Stomach (tissue), 9 donors: ENCODE results near the gene COPB1. TPM values are rescaled to one million over a fixed set of nuclear protein-coding genes. Genes with fewer than 3 reads are reported as not detected.

Source experiments
- DNase-seq, 2 donors: peaks; one replicate each; pipeline versions ENCODE4 v3.0.0 to v3.0.0-alpha.2; 2013 to 2019
- H3K27ac ChIP-seq, 5 donors: fragments of 200-600 bp in 4 of 5; sonication (generic) in 4 of 5; one replicate each; pipeline ENCODE4 v1.5.1; 2013 to 2019; ENCODE audit warnings: mild to moderate bottlenecking in 1 of 5, moderate library complexity in 1 of 5
- H3K27me3 ChIP-seq, 3 donors: fragments of 200-600 bp; sonication (generic); one replicate each; pipeline ENCODE4 v1.5.1; 2017 to 2019; ENCODE audit warnings: mixed run types in 1 of 3
- H3K36me3 ChIP-seq, 4 donors: fragments of 200-600 bp; sonication (generic); 1 replicate in 3 of 4; 2 replicates in 1 of 4; pipeline ENCODE4 v1.5.1; 2016 to 2019
- H3K4me1 ChIP-seq, 4 donors: fragments of 200-600 bp; sonication (generic); one replicate each; pipeline ENCODE4 v1.5.1; 2016 to 2019
- H3K4me3 ChIP-seq, 4 donors: fragments of 200-600 bp; sonication (generic) in 3 of 4; one replicate each; pipeline ENCODE4 v1.5.1; 2016 to 2019; ENCODE audit warnings: mild to moderate bottlenecking in 1 of 4
- H3K9me3 ChIP-seq, 4 donors: fragments of 200-600 bp; sonication (generic); one replicate each; pipeline ENCODE4 v1.5.1; 2016 to 2019
- EP300 ChIP-seq: sonication (generic); formaldehyde crosslinking; IDR thresholded peaks from one replicate; pipeline ENCODE4 v1.6.1; 2017; ENCODE audit warnings: antibody characterized with exemption
- POLR2A ChIP-seq, 4 donors: fragments of 450-650 bp; IDR thresholded peaks; one replicate each; pipeline ENCODE4 v1.6.1; 2016; ENCODE audit warnings: antibody characterized with exemption in 4 of 4, control low read depth in 2 of 4, mild to moderate bottlenecking in 1 of 4, moderate library complexity in 1 of 4
- POLR2AphosphoS5 ChIP-seq, 3 donors: sonication (generic); formaldehyde crosslinking; IDR thresholded peaks; one replicate each; pipeline ENCODE4 v1.6.1; 2016; ENCODE audit warnings: antibody characterized with exemption in 3 of 3
- WGBS, 5 donors: extraction: QIAGEN DNeasy Blood & Tissue Kit in 3 of 5; methylation state at CpG; one replicate each; pipeline versions ENCODE4 v1.1.5 to v1.1.7; 2013 to 2018; 5-methylcytosine and 5-hydroxymethylcytosine counted together
- intact Hi-C: fragments of 100-400 bp; cut with DNase I; formaldehyde crosslinking; loops from one replicate; pipeline ENCODE4 v1.15.1; 2023; ENCODE audit warnings: low total_unique reads
- polyA plus RNA-seq, 3 donors: library from polyadenylated mRNA; stranded (reverse); fragments of 200-250 nt; gene quantifications; one replicate each; pipeline ENCODE4 v1.2.3, GENCODE V29; 2013
- total RNA-seq, 5 donors: library from RNA; depleted of rRNA; stranded (reverse); fragments of >200 nt; gene quantifications; one replicate each; pipeline versions ENCODE4 v1.1.0 to v1.2.3, GENCODE V29; 2014 to 2016
- TF ChIP-seq, protein P1 (sequence below), 7 experiments: fragments of 450-650 bp in 4 of 7; fragments of 200-600 bp in 3 of 7; sonication (generic) in 3 of 7; IDR thresholded peaks; one replicate each; pipeline ENCODE4 v1.5.1; 2016 to 2019; ENCODE audit warnings: antibody characterized with exemption in 7 of 7, control low read depth in 2 of 7, mild to moderate bottlenecking in 1 of 7
- donor health status: healthy with polysubstance abuse.
- donor health status: Bipolar disorder and iron deficiency.
- donor health status: healthy.

Gene COPB1
- total and polyA plus RNA-seq, 8 donors = 36.8 to 196 (median 47.9) TPM

DNA sequence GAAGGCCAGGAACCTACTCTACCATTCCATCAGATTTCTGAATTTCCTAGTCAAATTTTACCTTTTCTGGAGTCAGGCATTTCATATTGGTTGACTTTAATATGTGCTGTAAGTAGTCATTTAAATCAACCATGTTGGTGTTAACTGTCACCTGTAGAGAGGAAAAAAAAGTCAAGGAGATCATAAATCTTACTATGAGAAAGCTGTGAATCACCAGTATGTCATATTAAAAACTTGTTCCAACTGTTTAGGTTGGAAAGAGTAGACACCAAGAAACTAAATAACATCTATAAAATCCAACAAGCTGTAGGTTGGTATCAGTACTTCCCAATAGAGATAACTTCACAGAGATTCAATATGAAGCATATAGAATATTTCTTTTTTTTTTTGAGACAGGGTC is 39.5 kb downstream of the COPB1 start:
- intact Hi-C loops = no loop called here
- no peak overlapping the region for H3K27ac ChIP-seq
- peaks cover 80 to 97% (median 94%) of the 10 kb centered on the region in 4 donors for H3K36me3 ChIP-seq
- H3K27me3 ChIP-seq = no peaks in the 10 kb centered on the region
- H3K9me3 ChIP-seq = no peaks in the 10 kb centered on the region
- TF ChIP-seq POLR2AphosphoS5 (IDR thresholded peaks at IDR 0.05) (no peak), POLR2A (IDR thresholded peaks at IDR 0.05) (no peak), EP300 (no peak)
- TF ChIP-seq, protein P1, sequence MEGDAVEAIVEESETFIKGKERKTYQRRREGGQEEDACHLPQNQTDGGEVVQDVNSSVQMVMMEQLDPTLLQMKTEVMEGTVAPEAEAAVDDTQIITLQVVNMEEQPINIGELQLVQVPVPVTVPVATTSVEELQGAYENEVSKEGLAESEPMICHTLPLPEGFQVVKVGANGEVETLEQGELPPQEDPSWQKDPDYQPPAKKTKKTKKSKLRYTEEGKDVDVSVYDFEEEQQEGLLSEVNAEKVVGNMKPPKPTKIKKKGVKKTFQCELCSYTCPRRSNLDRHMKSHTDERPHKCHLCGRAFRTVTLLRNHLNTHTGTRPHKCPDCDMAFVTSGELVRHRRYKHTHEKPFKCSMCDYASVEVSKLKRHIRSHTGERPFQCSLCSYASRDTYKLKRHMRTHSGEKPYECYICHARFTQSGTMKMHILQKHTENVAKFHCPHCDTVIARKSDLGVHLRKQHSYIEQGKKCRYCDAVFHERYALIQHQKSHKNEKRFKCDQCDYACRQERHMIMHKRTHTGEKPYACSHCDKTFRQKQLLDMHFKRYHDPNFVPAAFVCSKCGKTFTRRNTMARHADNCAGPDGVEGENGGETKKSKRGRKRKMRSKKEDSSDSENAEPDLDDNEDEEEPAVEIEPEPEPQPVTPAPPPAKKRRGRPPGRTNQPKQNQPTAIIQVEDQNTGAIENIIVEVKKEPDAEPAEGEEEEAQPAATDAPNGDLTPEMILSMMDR (IDR thresholded peaks at IDR 0.05) = no peak
- H3K4me1 ChIP-seq = peaks cover 0 to 6% (median 2%) of the 10 kb centered on the region in 4 donors
- no peak for DNase-seq
- no peak overlapping the region for H3K4me3 ChIP-seq

DNA sequence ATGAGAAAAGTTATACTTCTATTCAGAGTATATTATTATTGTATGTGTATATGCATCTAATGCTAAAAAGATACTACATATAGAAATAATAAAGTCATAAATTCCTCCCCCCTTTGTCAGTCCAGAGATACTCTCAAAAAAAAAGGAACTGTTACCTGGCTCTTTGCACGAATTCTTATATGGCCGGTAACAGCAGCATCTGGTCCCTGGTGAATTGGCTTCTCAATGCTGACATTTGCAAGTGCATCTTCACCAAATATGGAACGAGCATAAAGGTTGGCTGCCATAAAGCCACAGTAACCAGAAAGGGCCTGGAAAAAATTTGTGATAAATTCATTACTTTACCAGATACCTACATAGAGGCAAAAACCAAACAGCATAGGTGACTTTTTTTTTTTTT is 41.2 kb downstream of the COPB1 start:
- DNase-seq = no peak
- Histone ChIP-seq H3K9me3 (no peaks in the 10 kb centered on the region), H3K4me1 (peaks cover 0 to 8% (median 3%) of the 10 kb centered on the region in 4 donors), H3K27ac (no peak overlapping the region), H3K36me3 (peaks cover 62 to 79% (median 77%) of the 10 kb centered on the region in 4 donors), H3K4me3 (no peak overlapping the region), H3K27me3 (no peaks in the 10 kb centered on the region)
- TF ChIP-seq POLR2AphosphoS5 (IDR thresholded peaks at IDR 0.05) (no peak), EP300 (no peak)
- intact Hi-C loops = no loop called here
- WGBS, 5 donors = 88 to 97% (median 90%) methylated on average over 3 of the region's 3 CpGs

DNA sequence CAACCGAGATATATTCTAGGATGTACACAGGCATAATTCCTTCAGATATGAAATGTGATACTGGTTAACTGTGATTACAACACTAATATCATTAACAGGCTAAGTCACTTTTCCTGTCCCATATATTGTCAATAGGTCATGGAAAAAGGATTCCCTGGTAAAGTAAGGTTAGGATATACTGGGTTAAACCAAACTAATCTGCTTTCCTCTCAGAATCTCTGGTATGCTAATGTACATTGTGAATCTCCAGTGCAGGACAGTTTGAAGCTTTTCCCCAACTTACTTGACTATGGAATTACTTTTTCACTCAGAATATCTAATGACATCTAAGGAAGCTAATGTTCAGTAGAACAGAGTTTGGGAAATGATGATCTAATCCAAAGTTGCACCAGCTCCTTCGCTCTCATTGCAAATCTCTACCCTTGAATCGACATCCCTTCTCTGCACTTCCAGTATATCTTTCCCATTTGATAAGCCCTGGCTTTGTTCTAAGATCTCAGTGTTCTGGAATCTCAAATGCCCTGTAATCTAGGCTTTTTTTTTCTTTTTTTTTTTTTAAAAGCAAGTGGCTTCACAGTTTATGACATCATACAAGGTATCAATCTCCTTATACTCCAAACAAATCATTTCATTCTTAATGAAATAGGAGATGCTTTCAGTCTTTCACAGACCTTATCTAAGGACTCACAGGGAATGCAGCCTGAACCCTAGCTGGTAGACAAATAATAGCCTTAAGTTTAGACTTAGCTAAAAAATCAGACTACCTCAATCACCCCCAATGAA is 43.8 kb downstream of the COPB1 start:
- peak overlapping the region in 2 of 5 donors; percentile 14 to 54 for H3K27ac ChIP-seq
- no peaks in the 10 kb centered on the region for H3K27me3 ChIP-seq
- 48 to 86% (median 60%) methylated on average over 3 of the region's 3 CpGs for WGBS, 5 donors
- DNase-seq = no peak
- peaks cover 0 to 8% (median 3%) of the 10 kb centered on the region in 4 donors for H3K4me1 ChIP-seq
- peaks cover 40 to 74% (median 67%) of the 10 kb centered on the region in 4 donors for H3K36me3 ChIP-seq
- no peak overlapping the region for H3K4me3 ChIP-seq
- H3K9me3 ChIP-seq = no peaks in the 10 kb centered on the region
- TF ChIP-seq, protein P1 (IDR thresholded peaks at IDR 0.05) = no peak
- no peak for TF ChIP-seq EP300
- no peak for TF ChIP-seq POLR2A (IDR thresholded peaks at IDR 0.05)
- TF ChIP-seq POLR2AphosphoS5 (IDR thresholded peaks at IDR 0.05) = no peak
- intact Hi-C loops = no loop called here

DNA sequence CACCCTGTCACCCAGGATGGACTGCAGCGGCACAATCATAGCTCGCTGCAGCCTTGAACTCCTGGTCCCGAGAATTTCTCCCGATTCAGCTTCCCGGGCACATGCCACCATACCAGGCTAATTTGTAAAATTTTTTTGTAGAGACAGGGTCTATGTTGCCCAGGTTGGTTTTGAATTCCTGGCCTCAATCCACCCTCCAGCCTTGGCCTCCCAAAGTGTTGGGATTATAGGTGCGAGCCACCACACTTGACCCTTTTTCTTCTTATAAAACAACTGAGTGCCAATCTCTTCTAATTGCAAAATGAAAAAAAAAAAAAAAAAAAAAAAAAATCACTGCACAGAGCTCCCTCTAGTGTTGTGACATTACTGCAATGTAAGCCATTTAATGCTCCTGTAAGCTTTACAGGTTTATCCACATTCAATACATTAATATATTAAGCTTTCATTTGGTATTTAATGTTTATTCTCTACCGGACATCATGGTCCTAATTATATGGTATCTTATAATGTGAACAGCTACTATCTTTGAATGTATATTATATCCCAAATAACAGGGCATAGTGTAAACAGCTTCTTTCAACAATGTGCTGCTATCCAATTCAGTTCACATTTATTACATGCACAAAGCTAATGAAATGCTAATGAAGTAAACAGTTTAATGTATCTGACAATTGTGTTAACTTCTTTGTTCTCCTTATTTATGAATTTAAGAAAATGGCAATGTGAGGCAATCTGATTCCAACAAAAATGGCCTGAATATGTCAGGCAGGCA is 44.6 kb downstream of the COPB1 start:
- H3K27me3 ChIP-seq = no peaks in the 10 kb centered on the region
- TF ChIP-seq EP300 = no peak
- TF ChIP-seq, protein P1 (IDR thresholded peaks at IDR 0.05) = peak in 4 of 7 experiments; percentile 19 to 51 (median 37)
- peaks cover 32 to 68% (median 59%) of the 10 kb centered on the region in 4 donors for H3K36me3 ChIP-seq
- intact Hi-C loops = no loop called here
- H3K4me1 ChIP-seq = peaks cover 0 to 8% (median 3%) of the 10 kb centered on the region in 4 donors
- H3K27ac ChIP-seq = peak overlapping the region in 2 of 5 donors; percentile 14 to 54
- H3K9me3 ChIP-seq = no peaks in the 10 kb centered on the region
- 67 to 73% (median 70%) methylated on average over 7 of the region's 7 CpGs for WGBS, 5 donors
- peak in 1 of 2 donors; percentile 44 for DNase-seq
- H3K4me3 ChIP-seq = no peak overlapping the region
